Upper lobe of left lung (tissue), 6 donors: ENCODE results near the gene EXD3. TPM values are rescaled to one million over a fixed set of nuclear protein-coding genes. Genes with fewer than 3 reads are reported as not detected.

ENCODE experiments used
- ATAC-seq, 2 donors: fragments of 200-7000 bp; cut with Tn5 transposase; one replicate each; pipeline ENCODE4 v1.9.1; 2022; ENCODE audit warnings: mild to moderate bottlenecking in 2 of 2, moderate library complexity in 2 of 2; ENCODE audit not compliant: low FRiP score in 2 of 2
- DNase-seq, 2 donors: peaks; one replicate each; pipeline ENCODE4 v3.0.0-alpha.2; 2019 to 2020
- H3K27ac ChIP-seq, 4 donors: fragments of 200-600 bp; sonication (generic); one replicate each; pipeline ENCODE4 v1.5.1; 2016 to 2019
- H3K27me3 ChIP-seq, 4 donors: fragments of 200-600 bp; sonication (generic); one replicate each; pipeline ENCODE4 v1.5.1; 2017 to 2019
- H3K36me3 ChIP-seq, 4 donors: fragments of 200-600 bp; sonication (generic); one replicate each; pipeline ENCODE4 v1.5.1; 2016 to 2019
- H3K4me1 ChIP-seq, 4 donors: fragments of 200-600 bp; sonication (generic); one replicate each; pipeline ENCODE4 v1.5.1; 2018 to 2019
- H3K4me3 ChIP-seq, 4 donors: fragments of 200-600 bp; sonication (generic); one replicate each; pipeline ENCODE4 v1.5.1; 2017 to 2019; ENCODE audit warnings: mild to moderate bottlenecking in 2 of 4, moderate library complexity in 1 of 4
- H3K9me3 ChIP-seq, 4 donors: fragments of 200-600 bp; sonication (generic); one replicate each; pipeline ENCODE4 v1.5.1; 2018 to 2019
- CTCF ChIP-seq, 6 experiments: fragments of 450-650 bp in 4 of 6; fragments of 200-600 bp in 2 of 6; sonication (generic) in 2 of 6; IDR thresholded peaks; one replicate each; pipeline ENCODE4 v1.5.1; 2016 to 2019; ENCODE audit warnings: antibody characterized with exemption in 6 of 6
- EP300 ChIP-seq, 4 donors: sonication (generic); formaldehyde crosslinking; IDR thresholded peaks; one replicate each; pipeline ENCODE4 v1.5.1; 2017; ENCODE audit warnings: antibody characterized with exemption in 4 of 4, control low read depth in 2 of 4
- POLR2A ChIP-seq, 4 donors: fragments of 450-650 bp; IDR thresholded peaks; one replicate each; pipeline ENCODE4 v1.5.1; 2016 to 2017; ENCODE audit warnings: antibody characterized with exemption in 4 of 4, mild to moderate bottlenecking in 2 of 4
- POLR2AphosphoS5 ChIP-seq, 2 donors: sonication (generic); formaldehyde crosslinking; IDR thresholded peaks; one replicate each; pipeline ENCODE4 v1.5.1; 2017; ENCODE audit warnings: antibody characterized with exemption in 2 of 2
- WGBS, 2 donors: methylation state at CpG; one replicate each; pipeline ENCODE4 v1.1.5; 2017 to 2018; 5-methylcytosine and 5-hydroxymethylcytosine counted together
- total RNA-seq, 6 donors: library from RNA; depleted of rRNA in 4 of 6; stranded (reverse); fragments of >200 nt in 4 of 6; gene quantifications; one replicate each; pipeline versions ENCODE4 v1.1.0 to v1.2.1, GENCODE V29; 2016 to 2021
- donor health status: DM: no; HTN: no; CAD: no; lungs with moderate emphysema.
- donor health status: DM: no; HTN: yes; CAD: no; lungs with severe emphysema.

Gene EXD3
- total RNA-seq, 6 donors from 2014 or later, result 12.3 to 118 (median 24.8) TPM

DNA sequence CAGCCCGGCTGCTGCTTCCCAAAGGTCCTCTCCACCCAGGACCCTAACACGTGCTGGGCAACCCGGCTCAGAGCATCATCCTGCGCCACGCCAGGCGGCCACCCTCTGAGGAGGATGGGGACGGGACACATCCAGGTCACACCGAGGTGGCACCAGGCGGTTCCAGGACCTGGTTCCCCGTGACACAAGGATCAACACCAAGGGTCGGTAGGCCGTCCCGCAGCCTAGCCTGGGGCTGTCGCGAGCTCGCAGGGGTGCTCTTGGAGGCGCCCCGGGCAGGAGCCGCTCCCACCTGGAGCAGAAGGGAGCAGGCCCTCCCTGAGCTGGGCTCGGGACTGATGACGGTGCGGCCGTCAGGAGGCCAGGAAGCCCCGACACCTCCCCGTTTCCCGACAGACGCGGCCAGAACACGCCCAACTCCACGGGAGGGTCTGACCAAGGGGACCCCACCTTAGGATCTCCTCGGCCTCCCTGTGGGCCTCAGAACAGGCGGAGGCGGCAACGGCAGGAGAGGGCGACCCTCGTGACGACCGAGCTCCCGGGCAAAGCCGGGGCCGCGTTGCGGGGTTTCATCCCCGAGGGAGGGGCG lies 6.3 kb downstream of the EXD3 start:
- ATAC-seq, result peak in 1 of 2 donors; percentile 10
- WGBS, 2 donors, result 84 to 97% methylated on average over 17 to 34 of the region's 45 CpGs
- H3K4me3 ChIP-seq, result peak overlapping the region in 2 of 4 donors; percentile 40 to 41

DNA sequence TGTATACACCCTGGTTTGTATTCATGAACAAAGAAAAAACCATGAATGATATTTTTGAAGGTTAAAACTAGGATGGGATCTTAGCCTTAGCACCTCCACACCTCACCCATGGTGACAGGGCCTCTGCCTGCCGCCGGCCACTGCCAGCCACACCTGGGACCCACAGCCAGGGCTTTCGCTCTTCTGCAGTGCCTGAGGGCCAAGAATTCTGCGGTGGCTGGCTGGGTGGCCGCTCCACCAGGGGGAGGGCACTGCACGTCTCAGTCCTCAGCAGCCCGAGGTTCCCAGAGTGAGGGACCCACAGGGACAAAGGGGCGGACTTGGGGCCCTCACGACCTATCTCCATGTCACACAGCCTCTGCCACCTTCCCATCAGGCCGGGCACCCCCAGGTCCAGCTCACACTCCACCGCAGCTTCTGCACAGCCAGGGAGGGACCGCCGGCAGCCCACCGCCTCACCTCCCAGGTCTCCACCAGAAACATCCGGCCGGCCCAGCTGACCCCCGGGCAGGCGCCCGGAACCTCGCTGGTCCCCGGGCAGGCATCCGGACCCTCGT lies 6.9 kb downstream of the EXD3 start:
- Histone ChIP-seq H3K36me3 (no peaks in the 10 kb centered on the region), H3K4me3 (no peak overlapping the region), H3K27ac (no peak overlapping the region), H3K4me1 (peaks cover 13 to 31% (median 15%) of the 10 kb centered on the region in 4 donors), H3K27me3 (no peaks in the 10 kb centered on the region), H3K9me3 (no peaks in the 10 kb centered on the region)
- DNase-seq (no peak), ATAC-seq (no peak)
- no peak for TF ChIP-seq EP300 (IDR thresholded peaks at IDR 0.05)
- no peak for TF ChIP-seq POLR2AphosphoS5 (IDR thresholded peaks at IDR 0.05)
- TF ChIP-seq CTCF (IDR thresholded peaks at IDR 0.05), result no peak
- no peak for TF ChIP-seq POLR2A (IDR thresholded peaks at IDR 0.05)
- 83 to 98% methylated on average over 1 to 23 of the region's 23 CpGs for WGBS, 2 donors

More for the DNA sequence above, 6.3 kb downstream of the EXD3 start:
- Histone ChIP-seq H3K9me3 (no peaks in the 10 kb centered on the region), H3K27ac (peak overlapping the region in 2 of 4 donors; percentile 20 to 43), H3K36me3 (no peaks in the 10 kb centered on the region), H3K27me3 (no peaks in the 10 kb centered on the region), H3K4me1 (peaks cover 12 to 30% (median 13%) of the 10 kb centered on the region in 4 donors)
- no peak for TF ChIP-seq CTCF (IDR thresholded peaks at IDR 0.05)
- TF ChIP-seq POLR2AphosphoS5 (IDR thresholded peaks at IDR 0.05), result no peak
- TF ChIP-seq EP300 (IDR thresholded peaks at IDR 0.05), result no peak
- TF ChIP-seq POLR2A (IDR thresholded peaks at IDR 0.05), result no peak
- DNase-seq, result peak in 1 of 2 donors; percentile 76

GRCh38 chr9:137415451-137415850 lies 7.5 kb downstream of the EXD3 start:
- Histone ChIP-seq H3K36me3 (no peaks in the 10 kb centered on the region), H3K27me3 (no peaks in the 10 kb centered on the region), H3K4me1 (peaks cover 19 to 38% (median 21%) of the 10 kb centered on the region in 4 donors), H3K27ac (no peak overlapping the region), H3K4me3 (no peak overlapping the region), H3K9me3 (no peaks in the 10 kb centered on the region)
- WGBS, 2 donors, result 95 to 100% methylated on average over 4 to 5 of the region's 5 CpGs
- DNase-seq (no peak), ATAC-seq (no peak)
- TF ChIP-seq CTCF (IDR thresholded peaks at IDR 0.05), result no peak
- TF ChIP-seq POLR2AphosphoS5 (IDR thresholded peaks at IDR 0.05), result no peak
- no peak for TF ChIP-seq POLR2A (IDR thresholded peaks at IDR 0.05)
- TF ChIP-seq EP300 (IDR thresholded peaks at IDR 0.05), result no peak

DNA sequence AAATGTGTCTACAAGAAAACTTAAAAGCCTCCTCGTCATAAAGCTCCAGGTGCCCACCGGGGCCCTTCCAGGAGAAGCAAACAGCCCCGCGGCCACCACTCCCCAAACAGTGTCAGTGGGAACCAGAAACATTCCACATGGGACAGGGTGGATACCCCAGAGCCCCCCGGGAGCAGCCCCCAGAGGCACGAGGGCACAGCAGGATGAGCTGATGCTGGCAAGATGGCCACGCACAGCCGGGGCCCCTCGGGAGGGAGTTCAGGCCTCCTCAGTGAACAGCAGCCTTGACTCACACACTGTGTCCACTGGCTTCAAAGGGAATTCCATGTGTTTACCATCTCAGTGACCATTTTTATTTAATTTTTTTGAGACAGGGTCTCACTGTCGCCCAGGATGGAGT lies 10.5 kb downstream of the EXD3 start:
- Histone ChIP-seq H3K27ac (peak overlapping the region; percentile 79 to 89 (median 87)), H3K36me3 (no peaks in the 10 kb centered on the region), H3K4me3 (no peak overlapping the region), H3K27me3 (no peaks in the 10 kb centered on the region), H3K9me3 (no peaks in the 10 kb centered on the region), H3K4me1 (peaks cover 20 to 39% (median 25%) of the 10 kb centered on the region in 4 donors)
- TF ChIP-seq CTCF (IDR thresholded peaks at IDR 0.05) (no peak), POLR2AphosphoS5 (IDR thresholded peaks at IDR 0.05) (no peak), EP300 (IDR thresholded peaks at IDR 0.05) (no peak), POLR2A (IDR thresholded peaks at IDR 0.05) (no peak)
- no peak for ATAC-seq
- 75 to 79% methylated on average over 9 to 10 of the region's 10 CpGs for WGBS, 2 donors
- DNase-seq, result peak in 1 of 2 donors; percentile 69
